ENCODE results near the gene SMYD3. TPM values are rescaled to one million over a fixed set of nuclear protein-coding genes. Genes with fewer than 3 reads are reported as not detected.
A peak's percentile ranks its signal among the peaks of the same experiment; 100 is the strongest.
"Not testable (repeated sequence)": the region's sequence is repeated elsewhere in the genome, so short reads cannot be mapped to it uniquely, and the experiment has no call there.

SMYD3 gene
- total RNA-seq, 1 donor from 2014 or later = 34.9 TPM

- no peak for DNase-seq (ENCODE audit: low spot score in 2 of 2, unreplicated experiment in 2 of 2)
Measured at GRCh38 chr1:246364415-246364941, 142.6 kb downstream of the SMYD3 start.

GRCh38 chr1:246357014-246357598, 150.0 kb downstream of the SMYD3 start:
- H3K9me3 Mint-ChIP-seq = peaks cover 58% of the 10 kb centered on the region
- H3K36me3 Mint-ChIP-seq; H3K4me3 Mint-ChIP-seq; H3K27ac Mint-ChIP-seq; DNase-seq (ENCODE audit: low spot score in 2 of 2, unreplicated experiment in 2 of 2); H3K4me1 Mint-ChIP-seq; H3K27me3 Mint-ChIP-seq (ENCODE audit: low read depth): not testable (repeated sequence)

More at GRCh38 chr1:246364415-246364941, 142.6 kb downstream of the SMYD3 start:
- Mint-ChIP-seq H3K27ac (no peak overlapping the region), H3K27me3 (ENCODE audit: low read depth) (no peaks in the 10 kb centered on the region), H3K4me1 (no peaks in the 10 kb centered on the region), H3K4me3 (no peak overlapping the region), H3K36me3 (peaks cover 9% of the 10 kb centered on the region), H3K9me3 (peaks cover 23% of the 10 kb centered on the region)
- TF ChIP-seq CTCF (IDR thresholded peaks at IDR 0.05; ENCODE audit: unreplicated experiment) = no peak

- TF ChIP-seq CTCF (IDR thresholded peaks at IDR 0.05; ENCODE audit: unreplicated experiment) = no peak
- no peak overlapping the region for H3K4me3 Mint-ChIP-seq
Measured at GRCh38 chr1:246355411-246356230, 151.5 kb downstream of the SMYD3 start.

GRCh38 chr1:246351721-246352120, 155.4 kb downstream of the SMYD3 start:
- TF ChIP-seq CTCF (IDR thresholded peaks at IDR 0.05; ENCODE audit: unreplicated experiment) = no peak
- DNase-seq (ENCODE audit: low spot score in 2 of 2, unreplicated experiment in 2 of 2) = no peak
- no peaks in the 10 kb centered on the region for H3K36me3 Mint-ChIP-seq
- peaks cover 4% of the 10 kb centered on the region for H3K4me1 Mint-ChIP-seq
- H3K4me3 Mint-ChIP-seq = no peak overlapping the region
- no peaks in the 10 kb centered on the region for H3K27me3 Mint-ChIP-seq (ENCODE audit: low read depth)
- peaks cover 8% of the 10 kb centered on the region for H3K9me3 Mint-ChIP-seq
- no peak overlapping the region for H3K27ac Mint-ChIP-seq

More at GRCh38 chr1:246355411-246356230, 151.5 kb downstream of the SMYD3 start:
- Mint-ChIP-seq H3K9me3 (peaks cover 46% of the 10 kb centered on the region), H3K27me3 (ENCODE audit: low read depth) (no peaks in the 10 kb centered on the region), H3K4me1 (peaks cover 4% of the 10 kb centered on the region), H3K27ac (peak overlapping the region; percentile 31), H3K36me3 (peaks cover 5% of the 10 kb centered on the region)
- DNase-seq (ENCODE audit: low spot score in 2 of 2, unreplicated experiment in 2 of 2) = no peak

GRCh38 chr1:246350745-246351144, 156.3 kb downstream of the SMYD3 start:
- no peaks in the 10 kb centered on the region for H3K9me3 Mint-ChIP-seq
- no peak overlapping the region for H3K27ac Mint-ChIP-seq
- no peak for DNase-seq (ENCODE audit: low spot score in 2 of 2, unreplicated experiment in 2 of 2)
- H3K4me1 Mint-ChIP-seq = peaks cover 4% of the 10 kb centered on the region
- no peaks in the 10 kb centered on the region for H3K36me3 Mint-ChIP-seq
- H3K27me3 Mint-ChIP-seq (ENCODE audit: low read depth) = no peaks in the 10 kb centered on the region
- H3K4me3 Mint-ChIP-seq = no peak overlapping the region
- no peak for TF ChIP-seq CTCF (IDR thresholded peaks at IDR 0.05; ENCODE audit: unreplicated experiment)

GRCh38 chr1:246343937-246344336, 163.1 kb downstream of the SMYD3 start:
- no peaks in the 10 kb centered on the region for H3K36me3 Mint-ChIP-seq
- peaks cover 9% of the 10 kb centered on the region for H3K9me3 Mint-ChIP-seq
- no peak overlapping the region for H3K27ac Mint-ChIP-seq
- no peak for DNase-seq (ENCODE audit: low spot score in 2 of 2, unreplicated experiment in 2 of 2)
- no peak overlapping the region for H3K4me3 Mint-ChIP-seq
- H3K27me3 Mint-ChIP-seq (ENCODE audit: low read depth) = no peaks in the 10 kb centered on the region
- no peaks in the 10 kb centered on the region for H3K4me1 Mint-ChIP-seq
- TF ChIP-seq CTCF (IDR thresholded peaks at IDR 0.05; ENCODE audit: unreplicated experiment) = no peak

All from mesothelial cell of epicardium (in vitro differentiated cells).